ENCODE results near the gene PDZK1IP1.
"Not testable (repeated sequence)": the region's sequence is repeated elsewhere in the genome, so short reads cannot be mapped to it uniquely, and the experiment has no call there.

GRCh38 chr1:47157957-47158356, 31.9 kb downstream of the PDZK1IP1 start:
- not testable (repeated sequence) for TF ChIP-seq CTCF (conservative IDR thresholded peaks at IDR 0.05; ENCODE audit: low read length); EZH2phosphoT487 (IDR thresholded peaks at IDR 0.05; ENCODE audit: borderline replicate concordance)
